ENCODE measurements around the gene TRAF6.

- TF ChIP-seq ELF1 (tag; IDR thresholded peaks at IDR 0.05) (no peak), NR2C2 (CRISPR knock-in tag; IDR thresholded peaks at IDR 0.05) (no peak), NR2C2 (tag; IDR thresholded peaks at IDR 0.05) (no peak), ATF3 (IDR thresholded peaks at IDR 0.05) (no peak), ATF3 (CRISPR knock-in tag; conservative IDR thresholded peaks at IDR 0.05) (no peak), MCM7 (IDR thresholded peaks at IDR 0.05) (no peak), FOXA1 (IDR thresholded peaks at IDR 0.05; ENCODE audit: borderline replicate concordance) (no peak), ZBTB33 (CRISPR knock-in tag; IDR thresholded peaks at IDR 0.05) (no peak), SNAPC5 (CRISPR knock-in tag; IDR thresholded peaks at IDR 0.05) (no peak), ZNF76 (CRISPR knock-in tag; IDR thresholded peaks at IDR 0.05; ENCODE audit: borderline replicate concordance) (no peak), CTCF (IDR thresholded peaks at IDR 0.05 in 2 of 3, conservative IDR thresholded peaks at IDR 0.05 in 1 of 3; ENCODE audit: insufficient read depth in 2 of 3, low read depth in 1 of 3, low read length in 3 of 3) (no peak), SMARCA5 (IDR thresholded peaks at IDR 0.05) (no peak)
These were observed 1.9 kb upstream of the TRAF6 start for GRCh38 chr11:36512016-36512415.
